ENCODE data around the gene TRANK1.

DNA sequence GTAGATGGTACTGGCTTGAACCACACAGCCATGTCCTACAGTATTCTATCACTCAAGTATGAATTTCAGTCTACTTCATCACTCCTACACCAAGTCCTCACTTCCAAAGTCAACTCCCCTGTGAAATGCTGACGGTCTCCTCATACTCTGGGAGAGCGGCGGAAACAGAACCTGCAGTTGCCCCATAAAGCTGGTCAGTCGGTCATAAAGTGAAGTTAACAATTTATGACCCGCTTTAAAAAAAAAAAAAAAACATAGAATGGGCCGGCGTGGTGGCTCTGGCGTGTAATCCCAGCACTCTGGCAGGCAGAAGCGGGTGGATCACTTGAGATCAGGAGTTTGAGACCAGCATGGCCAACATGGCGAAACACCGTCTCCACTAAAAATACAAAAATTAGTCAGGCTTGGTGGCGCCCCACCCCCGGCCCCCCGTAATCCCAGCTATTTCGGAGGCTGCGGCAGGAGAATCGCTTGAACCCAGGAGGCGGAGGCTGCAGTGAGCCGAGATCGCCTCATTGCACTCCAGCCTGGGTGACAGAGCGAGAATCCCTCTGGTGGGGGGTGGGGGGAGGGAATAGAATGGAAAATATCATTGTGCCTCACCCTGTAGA lies 2.1 kb downstream of the TRANK1 start:
- no peak for TF ChIP-seq POLR2AphosphoS5 (IDR thresholded peaks at IDR 0.05; ENCODE audit: low read depth, low read length)
- no peak for TF ChIP-seq TAF1 (IDR thresholded peaks at IDR 0.05; ENCODE audit: borderline replicate concordance, insufficient read depth, low read length)
- no peak for TF ChIP-seq SIN3A (IDR thresholded peaks at IDR 0.05; ENCODE audit: borderline replicate concordance, insufficient read depth, low read length)

All from PFSK-1 (cell line).